SK-N-SH (cell line): ENCODE measurements around the gene ZNF444. TPM values are rescaled to one million over a fixed set of nuclear protein-coding genes. Genes with fewer than 3 reads are reported as not detected.

ENCODE experiments used
- CTCF ChIA-PET: fragments of 300-600, 350-600 bp; formaldehyde crosslinking; extraction: SDS; loops from one replicate; lab custom pipeline; 2021; lab: Yijun Ruan, JAX
- POLR2A ChIA-PET: fragments of 350-600 bp; sonication (Branson Sonifier 250); formaldehyde crosslinking; extraction: SDS; loops from one replicate; lab custom pipeline; 2020; ENCODE audit warnings: antibody characterized with exemption, inconsistent platforms; lab: Yijun Ruan, JAX
- DNase-seq: peaks from one replicate; pipeline ENCODE4 v3.0.0; 2012
- H2AFZ ChIP-seq: fragments of 200-600 bp; sonication (generic); 2 replicates; pipeline ENCODE4 v1.8.1; 2016; ENCODE audit warnings: antibody characterized with exemption, mild to moderate bottlenecking, low read depth
- H3F3A ChIP-seq: fragments of 200-600 bp; sonication (generic); replicated peaks from 2 replicates; pipeline ENCODE3; 2016; ENCODE audit warnings: antibody characterized with exemption, mild to moderate bottlenecking; ENCODE audit not compliant: insufficient read depth
- H3K27ac ChIP-seq, 2 experiments: fragments of 200-500 bp in 1 of 2; fragments of 200-600 bp in 1 of 2; sonication (Bioruptor generic) in 1 of 2; sonication (generic), shearing (Covaris generic) in 1 of 2; 2 replicates each; pipeline versions ENCODE4 v1.5.1 to v1.6.1; 2014 to 2016; ENCODE audit warnings: low read depth in 2 of 2, inconsistent platforms in 1 of 2, low read length in 1 of 2, mild to moderate bottlenecking in 1 of 2, mixed read lengths in 1 of 2
- H3K27me3 ChIP-seq: fragments of 200-600 bp; sonication (generic), shearing (Covaris generic); 2 replicates; pipeline ENCODE4 v1.6.1; 2016; ENCODE audit warnings: mixed run types; ENCODE audit not compliant: insufficient read depth
- H3K36me3 ChIP-seq, 2 experiments: fragments of 200-500 bp in 1 of 2; fragments of 200-600 bp in 1 of 2; sonication (Bioruptor generic) in 1 of 2; sonication (generic) in 1 of 2; replicated peaks in 1 of 2; 2 replicates each; pipeline versions ENCODE3 to v1.5.1; 2014 to 2016; ENCODE audit warnings: low read length in 1 of 2, mild to moderate bottlenecking in 1 of 2; ENCODE audit not compliant: insufficient read depth in 2 of 2, control insufficient read depth in 1 of 2
- H3K4me1 ChIP-seq, 2 experiments: fragments of 200-500 bp in 1 of 2; fragments of 200-600 bp in 1 of 2; sonication (Bioruptor generic) in 1 of 2; sonication (generic), shearing (Covaris generic) in 1 of 2; 2 replicates each; pipeline versions ENCODE4 v1.5.1 to v1.6.1; 2014 to 2016; ENCODE audit warnings: low read depth in 1 of 2, low read length in 1 of 2, mixed run types in 1 of 2; ENCODE audit not compliant: insufficient read depth in 2 of 2, control insufficient read depth in 1 of 2
- H3K4me2 ChIP-seq: fragments of 200-600 bp; sonication (generic), shearing (Covaris generic); 2 replicates; pipeline ENCODE4 v1.6.1; 2017; ENCODE audit warnings: mixed run types
- H3K4me3 ChIP-seq, 2 experiments: fragments of 200-500 bp in 1 of 2; fragments of 200-600 bp in 1 of 2; sonication (Bioruptor generic) in 1 of 2; sonication (generic), shearing (Covaris generic) in 1 of 2; 2 replicates each; pipeline versions ENCODE4 v1.5.1 to v1.8.1; 2014 to 2016; ENCODE audit warnings: low read depth in 2 of 2, inconsistent platforms in 1 of 2, low read length in 1 of 2, mild to moderate bottlenecking in 1 of 2, mixed read lengths in 1 of 2, moderate library complexity in 1 of 2
- H3K79me2 ChIP-seq: fragments of 200-600 bp; sonication (generic); 2 replicates; pipeline ENCODE4 v1.8.1; 2017; ENCODE audit warnings: mild to moderate bottlenecking; ENCODE audit not compliant: insufficient read depth
- H3K9ac ChIP-seq: fragments of 200-600 bp; sonication (generic); 2 replicates; pipeline ENCODE4 v1.6.1; 2017; ENCODE audit warnings: mixed run types
- H3K9me2 ChIP-seq: fragments of 200-600 bp; sonication (generic); 2 replicates; pipeline ENCODE4 v1.6.1; 2017; ENCODE audit warnings: mixed run types
- H3K9me3 ChIP-seq: fragments of 200-600 bp; sonication (generic); 2 replicates; pipeline ENCODE4 v1.6.1; 2017; ENCODE audit warnings: mixed run types, mild to moderate bottlenecking, moderate library complexity
- H4K20me1 ChIP-seq: fragments of 200-600 bp; sonication (generic); 2 replicates; pipeline ENCODE4 v1.6.1; 2017; ENCODE audit warnings: mild to moderate bottlenecking, mixed run types; ENCODE audit not compliant: insufficient read depth
- FOXM1 ChIP-seq: IDR thresholded peaks from 2 replicates; pipeline ENCODE4 v1.4.0; 2012; ENCODE audit warnings: low read depth, mild to moderate bottlenecking
- GATA2 ChIP-seq: sonication (generic); formaldehyde crosslinking; IDR thresholded peaks from 2 replicates; pipeline ENCODE4 v1.5.0; 2020; ENCODE audit warnings: mild to moderate bottlenecking, missing genetic modification reagents
- IRF3 ChIP-seq: fragments of 150-350 bp; IDR thresholded peaks from 2 replicates; pipeline ENCODE4 v1.6.1; 2016; ENCODE audit warnings: mild to moderate bottlenecking, low read depth, low read length
- MXI1 ChIP-seq: IDR thresholded peaks from 2 replicates; pipeline ENCODE4 v1.6.1; 2012; ENCODE audit warnings: mild to moderate bottlenecking, low read depth, low read length, improper control_type of control experiment
- RCOR1 ChIP-seq: fragments of 150-350 bp; IDR thresholded peaks from 2 replicates; pipeline ENCODE4 v1.6.1; 2017; ENCODE audit warnings: antibody characterized with exemption, low read length
- WGBS: methylation state at CpG from one replicate; pipeline ENCODE4 v1.1.6; 2017; ENCODE audit warnings: low lambda C conversion rate; 5-methylcytosine and 5-hydroxymethylcytosine counted together
- polyA plus RNA-seq, 3 experiments: library from polyadenylated mRNA; depleted of rRNA; stranded (reverse); fragments of >200 nt; gene quantifications; 2 replicates each; pipeline ENCODE4 v1.2.3, GENCODE V29; 2012
- TF ChIP-seq, protein P1 (sequence below): IDR thresholded peaks from 2 replicates; pipeline ENCODE4; 2012
- TF ChIP-seq, protein P2 (sequence below): fragments of 200-600 bp; sonication (generic); IDR thresholded peaks from 2 replicates; pipeline ENCODE4 v1.6.1; 2017; ENCODE audit warnings: antibody characterized with exemption, mild to moderate bottlenecking, moderate library complexity

ZNF444 gene
- polyA plus RNA-seq, 1 of the 3 experiments (the other 2 are of a cell fraction): 23.2 TPM

DNA sequence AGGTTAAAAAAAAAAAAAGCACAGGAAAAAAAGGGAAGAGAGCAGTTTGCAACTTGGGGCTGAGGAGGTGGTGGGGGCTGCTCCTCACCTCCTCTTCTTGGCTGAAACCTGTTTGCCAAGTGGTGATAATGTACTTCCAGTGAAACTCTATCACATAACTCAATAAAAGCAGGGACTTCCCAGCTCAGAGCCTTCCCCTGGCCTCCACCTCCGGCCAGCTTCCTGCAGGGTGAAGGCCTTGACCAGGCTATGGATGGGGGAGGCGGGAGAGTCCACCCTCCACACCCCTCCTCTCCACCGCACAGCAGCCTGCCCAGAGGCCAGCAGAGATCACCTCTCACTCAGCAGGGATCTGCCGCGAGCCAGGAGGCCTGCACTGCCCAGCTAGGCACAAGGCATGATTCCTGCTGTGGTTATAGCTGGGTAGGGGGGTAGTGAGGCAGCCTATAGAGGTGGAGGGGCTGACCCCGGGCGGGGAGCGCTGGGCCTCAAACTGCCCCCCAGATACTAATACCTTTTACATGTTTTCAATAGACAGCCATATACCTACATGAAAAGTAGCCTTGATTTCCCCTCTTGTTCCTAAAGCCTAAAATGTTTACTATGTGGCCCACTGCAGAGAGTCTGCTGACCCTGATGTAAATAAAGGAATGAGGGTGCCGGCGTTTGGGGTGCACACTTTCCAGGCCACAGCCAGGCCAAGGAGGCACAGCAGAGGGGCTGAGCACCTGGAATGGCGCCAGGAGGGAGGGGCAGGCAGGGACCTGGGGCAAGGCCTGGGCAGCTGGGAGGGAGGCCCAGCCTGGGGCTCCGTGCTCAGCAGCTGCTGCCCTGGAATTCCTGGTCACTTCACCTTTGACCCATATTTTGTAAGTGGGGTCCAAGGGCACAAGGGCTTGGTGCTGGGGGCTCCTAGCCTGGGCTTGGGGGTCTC is 30.3 kb upstream of the ZNF444 start:
- Histone ChIP-seq H3K4me3 (no peak overlapping the region), H3K36me3 (peaks cover 0 to 9% of the 10 kb centered on the region in 2 experiments), H3K9ac (no peak overlapping the region), H3K79me2 (peaks cover 94% of the 10 kb centered on the region), H3F3A (no peaks in the 10 kb centered on the region), H3K4me2 (peak overlapping the region; percentile 50), H3K27me3 (no peaks in the 10 kb centered on the region), H4K20me1 (peaks cover 98% of the 10 kb centered on the region), H3K4me1 (peaks cover 5 to 33% of the 10 kb centered on the region in 2 experiments; a peak in 2 of 4 replicates), H3K27ac (peak overlapping the region in 1 of 2 experiments; percentile 25; a peak in 1 of 4 replicates), H3K9me2 (no peaks in the 10 kb centered on the region), H2AFZ (no peak overlapping the region), H3K9me3 (no peaks in the 10 kb centered on the region)
- CTCF ChIA-PET: interaction anchor here (0.9 to 3.1 kb wide), 4 partner anchors 30 to 143 kb away, joined by 3 to 11 read pairs (median 3); no protein-coding TSS in a partner anchor
- DNase-seq: peak; percentile 73
- POLR2A ChIA-PET: interaction anchor here (1.7 kb wide), 1 partner anchor 10 kb away, joined by 5 read pairs; the partner anchor contains the start of gene ZNF787
- TF ChIP-seq MXI1: 0 out of 2 replicates have a peak, but pooled peaks have one; percentile 29
- TF ChIP-seq, protein P1, sequence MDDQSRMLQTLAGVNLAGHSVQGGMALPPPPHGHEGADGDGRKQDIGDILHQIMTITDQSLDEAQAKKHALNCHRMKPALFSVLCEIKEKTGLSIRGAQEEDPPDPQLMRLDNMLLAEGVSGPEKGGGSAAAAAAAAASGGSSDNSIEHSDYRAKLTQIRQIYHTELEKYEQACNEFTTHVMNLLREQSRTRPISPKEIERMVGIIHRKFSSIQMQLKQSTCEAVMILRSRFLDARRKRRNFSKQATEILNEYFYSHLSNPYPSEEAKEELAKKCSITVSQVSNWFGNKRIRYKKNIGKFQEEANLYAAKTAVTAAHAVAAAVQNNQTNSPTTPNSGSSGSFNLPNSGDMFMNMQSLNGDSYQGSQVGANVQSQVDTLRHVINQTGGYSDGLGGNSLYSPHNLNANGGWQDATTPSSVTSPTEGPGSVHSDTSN: no peak
- WGBS: 74% methylated on average over 6 of the region's 12 CpGs

DNA sequence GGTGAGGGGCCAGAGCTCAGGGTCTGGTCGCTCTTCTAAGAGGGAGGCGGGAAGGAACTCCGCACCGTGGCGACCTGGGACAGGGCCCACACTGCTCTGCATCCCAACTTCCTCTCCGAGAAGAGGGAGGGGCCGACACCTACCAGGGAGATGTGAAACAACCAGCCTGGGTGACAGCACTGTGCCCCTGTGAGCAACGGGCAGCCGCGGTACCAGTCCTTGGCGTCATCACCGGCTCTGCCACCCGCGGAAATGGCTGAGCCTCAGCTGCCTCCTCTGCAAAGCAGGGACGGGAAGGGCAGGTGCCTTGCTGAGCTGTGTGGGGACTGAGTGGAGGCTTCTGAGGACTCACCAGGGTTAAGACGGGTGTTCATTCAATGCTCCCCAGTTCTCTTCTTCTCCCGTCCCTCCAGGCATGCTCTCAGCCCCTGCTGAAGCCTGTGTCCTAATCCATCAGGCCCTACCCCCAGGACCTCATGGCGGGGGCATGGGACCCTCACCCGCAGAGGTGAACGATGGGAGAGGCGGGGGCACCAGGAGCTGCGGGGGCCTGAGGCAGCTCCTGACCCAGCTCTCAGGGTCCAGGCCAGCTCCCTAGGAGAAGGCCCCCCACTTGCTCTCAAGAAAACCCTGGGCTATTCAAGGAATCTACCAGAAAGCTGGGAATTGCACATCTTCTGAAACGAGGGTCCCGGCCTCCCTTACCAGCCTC is 29.3 kb upstream of the ZNF444 start:
- TF ChIP-seq FOXM1: no peak
- TF ChIP-seq, protein P2, sequence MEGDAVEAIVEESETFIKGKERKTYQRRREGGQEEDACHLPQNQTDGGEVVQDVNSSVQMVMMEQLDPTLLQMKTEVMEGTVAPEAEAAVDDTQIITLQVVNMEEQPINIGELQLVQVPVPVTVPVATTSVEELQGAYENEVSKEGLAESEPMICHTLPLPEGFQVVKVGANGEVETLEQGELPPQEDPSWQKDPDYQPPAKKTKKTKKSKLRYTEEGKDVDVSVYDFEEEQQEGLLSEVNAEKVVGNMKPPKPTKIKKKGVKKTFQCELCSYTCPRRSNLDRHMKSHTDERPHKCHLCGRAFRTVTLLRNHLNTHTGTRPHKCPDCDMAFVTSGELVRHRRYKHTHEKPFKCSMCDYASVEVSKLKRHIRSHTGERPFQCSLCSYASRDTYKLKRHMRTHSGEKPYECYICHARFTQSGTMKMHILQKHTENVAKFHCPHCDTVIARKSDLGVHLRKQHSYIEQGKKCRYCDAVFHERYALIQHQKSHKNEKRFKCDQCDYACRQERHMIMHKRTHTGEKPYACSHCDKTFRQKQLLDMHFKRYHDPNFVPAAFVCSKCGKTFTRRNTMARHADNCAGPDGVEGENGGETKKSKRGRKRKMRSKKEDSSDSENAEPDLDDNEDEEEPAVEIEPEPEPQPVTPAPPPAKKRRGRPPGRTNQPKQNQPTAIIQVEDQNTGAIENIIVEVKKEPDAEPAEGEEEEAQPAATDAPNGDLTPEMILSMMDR: no peak
- TF ChIP-seq RCOR1: no peak
- no peak for TF ChIP-seq IRF3
- TF ChIP-seq GATA2: no peak
- Histone ChIP-seq H3K27me3 (no peaks in the 10 kb centered on the region), H3K9ac (no peak overlapping the region), H3K4me2 (no peak overlapping the region), H3K9me2 (no peaks in the 10 kb centered on the region), H3K9me3 (no peaks in the 10 kb centered on the region), H3K4me1 (peaks cover 5 to 33% of the 10 kb centered on the region in 2 experiments; a peak in 2 of 4 replicates), H3K4me3 (no peak overlapping the region), H4K20me1 (peaks cover 98% of the 10 kb centered on the region), H3K36me3 (peaks cover 0 to 3% of the 10 kb centered on the region in 2 experiments), H3F3A (no peaks in the 10 kb centered on the region), H3K27ac (no peak overlapping the region; a peak in 1 of 4 replicates), H2AFZ (no peak overlapping the region), H3K79me2 (peaks cover 95% of the 10 kb centered on the region)
- ChIA-PET CTCF (interaction anchor here (1.0 to 2.4 kb wide), 3 partner anchors 31 to 60 kb away, joined by 3 to 6 read pairs (median 3); no protein-coding TSS in a partner anchor), POLR2A (no interaction called here)
- 82% methylated on average over 11 of the region's 24 CpGs for WGBS
- DNase-seq: peak; percentile 33
